Psoas muscle (tissue), 8 donors: ENCODE results near the gene EN2. TPM values are rescaled to one million over a fixed set of nuclear protein-coding genes. Genes with fewer than 3 reads are reported as not detected.

Experiments used
- ATAC-seq, 4 donors: fragments of 200-7000 bp; cut with Tn5 transposase; one replicate each; pipeline ENCODE4 v1.9.1; 2020; ENCODE audit warnings: moderate library complexity in 3 of 4, mild to moderate bottlenecking in 2 of 4
- DNase-seq, 2 donors: peaks; one replicate each; pipeline ENCODE4 v3.0.0-alpha.2; 2020
- H3K27ac ChIP-seq: fragments of 200-600 bp; one replicate; pipeline ENCODE4 v1.8.0; 2022
- H3K27me3 ChIP-seq, 3 donors: fragments of 200-600 bp in 1 of 3; one replicate each; pipeline versions ENCODE4 v1.6.1 to v1.8.0; 2013 to 2022; ENCODE audit warnings: low read length in 2 of 3, mild to moderate bottlenecking in 2 of 3, moderate library complexity in 1 of 3; ENCODE audit not compliant: insufficient read depth in 3 of 3
- H3K36me3 ChIP-seq, 2 donors: fragments of 200-600 bp in 1 of 2; one replicate each; pipeline versions ENCODE4 v1.6.1 to v1.8.0; 2013 to 2022; ENCODE audit warnings: low read depth in 1 of 2, mild to moderate bottlenecking in 1 of 2, moderate library complexity in 1 of 2; ENCODE audit not compliant: insufficient read depth in 1 of 2
- H3K4me1 ChIP-seq: fragments of 200-600 bp; one replicate; pipeline ENCODE4 v1.8.0; 2022
- H3K4me3 ChIP-seq: fragments of 200-600 bp; one replicate; pipeline ENCODE4 v1.8.0; 2022; ENCODE audit warnings: mild to moderate bottlenecking
- H3K9me3 ChIP-seq: fragments of 200-600 bp; one replicate; pipeline ENCODE4 v1.8.0; 2022
- WGBS, 3 donors: extraction: QIAGEN DNeasy Blood & Tissue Kit; methylation state at CpG; one replicate each; pipeline versions ENCODE4 v1.1.6 to v1.1.7; 2013; 5-methylcytosine and 5-hydroxymethylcytosine counted together
- intact Hi-C, 2 donors: fragments of 100-400 bp; cut with DNase I; formaldehyde crosslinking; loops; one replicate each; pipeline versions ENCODE4 v1.11.0 to v1.14.2; 2022
- polyA plus RNA-seq, 3 donors: library from polyadenylated mRNA; stranded (reverse); fragments of 200-250 nt; gene quantifications; one replicate each; pipeline ENCODE4 v1.2.3, GENCODE V29; 2013
- total RNA-seq, 4 donors: library from RNA; stranded (reverse); fragmentation: NEBNext Ultra II Directional in 2 of 4; extraction: Animal tissue kit (Norgen Biotek cat#: 25700) in 2 of 4; gene quantifications; one replicate each; pipeline versions ENCODE4 v1.2.1 to v1.2.4, GENCODE V29; 2021 to 2023
- TF ChIP-seq, protein P1 (sequence below): fragments of 200-600 bp; IDR thresholded peaks from one replicate; pipeline ENCODE4 v1.8.0; 2022; ENCODE audit warnings: antibody characterized with exemption
- donor health status: healthy with polysubstance abuse.
- donor health status: DM: no; HTN: no; CAD: no; lungs with moderate emphysema.
- donor health status: Bipolar disorder and iron deficiency.
- donor health status: healthy.
- donor health status: DM: yes; HTN: yes; CAD: no.
- donor health status: DM: no; HTN: no; CAD: no.
- donor health status: DM: no; HTN: no; CAD: no.
- donor health status: DM: yes; HTN: yes; CAD: no.

EN2 gene
- total and polyA plus RNA-seq, 7 donors = 0.13 to 1.3 (median 0.36) TPM

GRCh38 chr7:155510975-155511701 is 53.2 kb downstream of the EN2 start:
- H3K27me3 ChIP-seq = peaks cover 14 to 93% (median 23%) of the 10 kb centered on the region in 3 donors

DNA sequence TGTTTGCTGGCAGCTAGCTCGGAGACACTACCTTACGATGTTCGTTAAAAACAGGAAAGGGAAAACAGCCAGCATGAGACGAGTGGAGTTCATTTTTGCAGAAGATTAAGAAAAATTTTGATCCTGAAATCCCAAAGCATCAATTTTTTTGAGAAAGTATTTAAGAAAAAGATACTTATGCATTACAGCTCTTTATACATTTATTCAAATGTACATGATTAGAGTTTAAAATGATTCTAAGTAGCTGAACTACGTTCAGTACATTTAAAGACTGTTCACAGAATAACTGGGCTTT is 53.7 kb downstream of the EN2 start:
- no peaks in the 10 kb centered on the region for H3K36me3 ChIP-seq
- WGBS, 3 donors = 33 to 38% (median 38%) methylated on average over 5 of the region's 5 CpGs
- intact Hi-C loops = no loop called here
- TF ChIP-seq, protein P1, sequence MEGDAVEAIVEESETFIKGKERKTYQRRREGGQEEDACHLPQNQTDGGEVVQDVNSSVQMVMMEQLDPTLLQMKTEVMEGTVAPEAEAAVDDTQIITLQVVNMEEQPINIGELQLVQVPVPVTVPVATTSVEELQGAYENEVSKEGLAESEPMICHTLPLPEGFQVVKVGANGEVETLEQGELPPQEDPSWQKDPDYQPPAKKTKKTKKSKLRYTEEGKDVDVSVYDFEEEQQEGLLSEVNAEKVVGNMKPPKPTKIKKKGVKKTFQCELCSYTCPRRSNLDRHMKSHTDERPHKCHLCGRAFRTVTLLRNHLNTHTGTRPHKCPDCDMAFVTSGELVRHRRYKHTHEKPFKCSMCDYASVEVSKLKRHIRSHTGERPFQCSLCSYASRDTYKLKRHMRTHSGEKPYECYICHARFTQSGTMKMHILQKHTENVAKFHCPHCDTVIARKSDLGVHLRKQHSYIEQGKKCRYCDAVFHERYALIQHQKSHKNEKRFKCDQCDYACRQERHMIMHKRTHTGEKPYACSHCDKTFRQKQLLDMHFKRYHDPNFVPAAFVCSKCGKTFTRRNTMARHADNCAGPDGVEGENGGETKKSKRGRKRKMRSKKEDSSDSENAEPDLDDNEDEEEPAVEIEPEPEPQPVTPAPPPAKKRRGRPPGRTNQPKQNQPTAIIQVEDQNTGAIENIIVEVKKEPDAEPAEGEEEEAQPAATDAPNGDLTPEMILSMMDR = no peak
- H3K9me3 ChIP-seq = no peaks in the 10 kb centered on the region
- DNase-seq (no peak), ATAC-seq (no peak)
- no peak overlapping the region for H3K27ac ChIP-seq
- H3K27me3 ChIP-seq = peaks cover 12 to 91% (median 26%) of the 10 kb centered on the region in 3 donors
- no peak overlapping the region for H3K4me3 ChIP-seq
- no peaks in the 10 kb centered on the region for H3K4me1 ChIP-seq

More at GRCh38 chr7:155510975-155511701, 53.2 kb downstream of the EN2 start:
- TF ChIP-seq, protein P1 = no peak
- H3K4me1 ChIP-seq = no peaks in the 10 kb centered on the region
- no peaks in the 10 kb centered on the region for H3K9me3 ChIP-seq
- H3K27ac ChIP-seq = no peak overlapping the region
- 22 to 37% (median 23%) methylated on average over 6 of the region's 6 CpGs for WGBS, 3 donors
- no peak for DNase-seq
- no peak for ATAC-seq
- no peak overlapping the region for H3K4me3 ChIP-seq
- no peaks in the 10 kb centered on the region for H3K36me3 ChIP-seq
- intact Hi-C loops = no loop called here

DNA sequence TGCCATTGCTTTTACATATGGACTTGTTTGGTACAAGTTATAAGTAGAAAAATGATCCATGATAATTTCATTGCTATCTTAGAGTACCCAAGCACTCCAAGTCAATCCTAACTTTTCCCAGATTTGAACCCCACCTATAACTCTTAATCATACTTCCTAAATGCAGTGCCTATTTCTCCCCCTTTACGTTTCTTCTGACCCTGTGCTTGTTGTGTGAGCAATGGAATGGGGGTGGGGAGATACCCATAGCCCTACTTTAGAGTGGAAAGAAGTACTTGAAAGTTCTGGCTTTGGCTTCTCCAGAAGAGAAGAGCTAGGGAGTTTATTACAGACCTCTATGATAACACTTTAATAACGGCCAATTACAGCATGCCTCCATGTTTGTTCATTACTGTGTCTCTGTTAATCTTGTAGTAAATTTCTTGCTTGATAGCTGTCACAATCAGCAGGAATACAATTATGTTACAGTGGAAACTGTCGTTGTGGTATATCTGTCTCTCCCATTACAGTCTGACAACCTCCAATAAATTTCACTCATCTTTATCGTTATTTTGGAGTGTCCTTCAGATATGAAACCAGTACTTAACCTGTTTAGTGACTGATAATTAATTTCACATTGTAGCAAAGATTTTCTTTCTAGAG is 54.4 kb downstream of the EN2 start:
- Histone ChIP-seq H3K9me3 (no peaks in the 10 kb centered on the region), H3K36me3 (no peaks in the 10 kb centered on the region), H3K4me1 (no peaks in the 10 kb centered on the region), H3K27ac (no peak overlapping the region), H3K4me3 (no peak overlapping the region), H3K27me3 (peaks cover 5 to 88% (median 25%) of the 10 kb centered on the region in 3 donors)
- WGBS, 3 donors = 30 to 50% (median 39%) methylated on average over 4 of the region's 4 CpGs
- DNase-seq = no peak
- no peak for ATAC-seq
- intact Hi-C loops = no loop called here
- TF ChIP-seq, protein P1 = no peak

DNA sequence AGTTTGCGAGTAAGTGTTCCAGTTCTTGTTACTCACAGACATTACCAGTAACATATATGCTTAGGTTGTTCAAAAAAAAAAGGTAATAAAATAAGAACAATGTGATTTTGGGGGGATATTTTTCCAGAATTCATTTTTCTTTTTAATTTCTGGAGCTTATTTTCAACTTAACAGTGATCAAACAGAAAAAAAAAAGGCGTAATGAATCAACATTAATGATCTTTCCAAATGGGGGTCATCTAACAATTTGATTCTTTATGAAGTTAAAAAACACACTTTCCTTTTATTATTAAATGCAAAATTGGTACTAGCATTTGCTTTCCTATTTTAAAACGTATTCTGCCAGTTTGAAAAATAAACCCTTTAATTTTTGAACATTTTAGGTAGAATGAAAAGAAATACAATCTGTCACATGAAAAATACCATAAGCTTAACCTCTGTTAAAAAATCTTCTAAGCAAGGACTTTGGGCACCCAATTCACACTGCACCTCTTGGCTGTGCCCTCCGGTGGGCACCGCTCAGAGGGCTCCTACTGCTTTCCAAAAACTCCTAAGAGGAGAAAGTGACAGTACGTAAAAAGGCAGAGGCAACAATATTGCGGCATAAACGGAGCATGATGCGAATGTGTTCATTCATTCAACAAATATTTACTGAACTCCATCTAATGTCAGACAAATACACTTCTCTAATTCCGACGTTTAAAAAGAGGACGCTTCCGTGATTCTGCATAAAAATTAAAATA is 55.8 kb downstream of the EN2 start:
- H3K27me3 ChIP-seq = peaks cover 3 to 88% (median 22%) of the 10 kb centered on the region in 3 donors
- no peaks in the 10 kb centered on the region for H3K9me3 ChIP-seq
- no peaks in the 10 kb centered on the region for H3K36me3 ChIP-seq
- H3K4me3 ChIP-seq = no peak overlapping the region
- no peak overlapping the region for H3K27ac ChIP-seq
- DNase-seq = no peak
- ATAC-seq = no peak
- no peaks in the 10 kb centered on the region for H3K4me1 ChIP-seq
- intact Hi-C loops = no loop called here
- WGBS, 3 donors = 71 to 77% (median 77%) methylated on average over 13 of the region's 13 CpGs
- TF ChIP-seq, protein P1 = no peak
